ENCODE results near the gene ARHGDIA.

- TF ChIP-seq CTCF (conservative IDR thresholded peaks at IDR 0.05 in 1 of 2, IDR thresholded peaks at IDR 0.05 in 1 of 2; ENCODE audit: extremely low read depth in 1 of 2, insufficient read depth in 1 of 2, low read depth in 1 of 2, low read length in 2 of 2) = no peak
- TF ChIP-seq EZH2 (IDR thresholded peaks at IDR 0.05; ENCODE audit: borderline replicate concordance, low read length) = no peak
These were observed 32.3 kb downstream of the ARHGDIA start for GRCh38 chr17:81838753-81839255.

Data from mammary epithelial cell (primary cell).